A549 (cell line): ENCODE data around the gene ALG14. TPM values are rescaled to one million over a fixed set of nuclear protein-coding genes. Genes with fewer than 3 reads are reported as not detected.

Source experiments
- ATAC-seq, 2 experiments: fragments of 200-7000 bp in 1 of 2; fragments of >200 bp in 1 of 2; cut with Nextera tagmentation in 1 of 2; cut with Tn5 transposase in 1 of 2; 3 replicates each; pipeline versions ENCODE4 v1.8.0 to v1.9.1; 2018 to 2020; ENCODE audit warnings: mild to moderate bottlenecking in 1 of 2, moderate library complexity in 1 of 2
- CTCF ChIA-PET: fragments of 300-600 bp; sonication (Branson Sonifier 250); formaldehyde crosslinking; extraction: SDS; loops from one replicate; lab custom pipeline; 2021; ENCODE audit warnings: antibody characterized with exemption, inconsistent platforms; lab: Yijun Ruan, JAX
- POLR2A ChIA-PET: fragments of 350-600 bp; formaldehyde crosslinking; extraction: SDS; loops from one replicate; lab custom pipeline; 2021; ENCODE audit warnings: antibody characterized with exemption, inconsistent platforms; lab: Yijun Ruan, JAX
- DNase-seq, 2 experiments: peaks; one replicate each; pipeline versions ENCODE4 v3.0.0 to v3.0.0-alpha.2; 2011 to 2016; ENCODE audit warnings: low read depth in 1 of 2, low spot score in 1 of 2
- FAIRE-seq: peaks from 2 replicates; lab custom pipeline; 2011; peaks lifted over from hg19 to GRCh38; lab: Jason Lieb, UNC
- H3K27ac ChIP-seq, 2 experiments: fragments of >200 bp; sonication (Bioruptor Twin); formaldehyde crosslinking; 3 replicates each; pipeline ENCODE4 v1.5.1; 2016 to 2017
- H3K4me1 ChIP-seq: fragments of >200 bp; sonication (Bioruptor Twin); formaldehyde crosslinking; 3 replicates; pipeline ENCODE4 v1.6.1; 2016
- H3K4me2 ChIP-seq: fragments of >200 bp; sonication (Bioruptor Twin); formaldehyde crosslinking; 3 replicates; pipeline ENCODE4 v1.6.1; 2016
- H3K4me3 ChIP-seq: fragments of >200 bp; sonication (Bioruptor Twin); formaldehyde crosslinking; 3 replicates; pipeline ENCODE4 v1.5.1; 2016
- H3K9me3 ChIP-seq: fragments of >200 bp; sonication (Bioruptor Twin); formaldehyde crosslinking; 3 replicates; pipeline ENCODE4 v1.6.1; 2016
- ATOH8 ChIP-seq: fragments of 250-450 bp; sonication (Bioruptor Pico); IDR thresholded peaks from 2 replicates; pipeline ENCODE4 v1.5.0; 2020; ENCODE audit warnings: low read depth, mild to moderate bottlenecking, moderate library complexity
- BHLHE40 ChIP-seq: IDR thresholded peaks from 2 replicates; pipeline ENCODE4 v1.6.1; 2012; ENCODE audit warnings: low read depth, low read length, inconsistent platforms
- CEBPB ChIP-seq, 2 experiments: fragments of >200 bp in 1 of 2; sonication (Bioruptor Twin) in 1 of 2; formaldehyde crosslinking in 1 of 2; IDR thresholded peaks; 2 replicates each; pipeline ENCODE4 v1.6.1; 2012 to 2016
- CHD2 ChIP-seq: fragments of 150-350 bp; IDR thresholded peaks from 2 replicates; pipeline ENCODE4 v1.6.1; 2014; ENCODE audit warnings: low read length; ENCODE audit not compliant: partially characterized antibody
- EHF ChIP-seq: fragments of 250-450 bp; sonication (Bioruptor Pico); IDR thresholded peaks from 2 replicates; pipeline ENCODE4 v1.5.0; 2020; ENCODE audit warnings: mild to moderate bottlenecking
- EP300 ChIP-seq, 2 experiments: fragments of >200 bp; sonication (Bioruptor Twin); formaldehyde crosslinking; IDR thresholded peaks; 2 replicates in 1 of 2; 3 replicates in 1 of 2; pipeline ENCODE4 v1.6.1; 2016 to 2017
- ESRRA ChIP-seq: fragments of 150-350 bp; IDR thresholded peaks from 2 replicates; pipeline ENCODE4 v1.6.1; 2014; ENCODE audit warnings: mild to moderate bottlenecking, low read length, borderline replicate concordance
- HES2 ChIP-seq: fragments of >200 bp; sonication (Bioruptor Twin); formaldehyde crosslinking; IDR thresholded peaks from 2 replicates; pipeline ENCODE4 v1.6.1; 2016
- HEYL ChIP-seq: fragments of 250-450 bp; sonication (Bioruptor Pico); IDR thresholded peaks from 2 replicates; pipeline ENCODE4 v1.8.0; 2021; ENCODE audit warnings: mild to moderate bottlenecking, moderate library complexity
- HMGXB4 ChIP-seq: fragments of 250-450 bp; sonication (Bioruptor Pico); IDR thresholded peaks from 2 replicates; pipeline ENCODE4 v1.5.0; 2021; ENCODE audit warnings: mild to moderate bottlenecking, moderate library complexity, borderline replicate concordance
- JUNB ChIP-seq: fragments of >200 bp; sonication (Bioruptor Twin); formaldehyde crosslinking; IDR thresholded peaks from 2 replicates; pipeline ENCODE4 v1.6.1; 2016
- KDM5A ChIP-seq: fragments of 200-600 bp; sonication (generic); IDR thresholded peaks from 2 replicates; pipeline ENCODE4 v1.6.1; 2016; ENCODE audit warnings: antibody characterized with exemption, mild to moderate bottlenecking
- MAX ChIP-seq: IDR thresholded peaks from 2 replicates; pipeline ENCODE4 v1.6.1; 2012
- NFE2L2 ChIP-seq: fragments of 150-350 bp; conservative IDR thresholded peaks from 2 replicates; pipeline ENCODE4 v1.6.1; 2014; ENCODE audit warnings: low read length
- RAD21 ChIP-seq, 2 experiments: fragments of >200 bp in 1 of 2; sonication (Bioruptor Twin) in 1 of 2; formaldehyde crosslinking in 1 of 2; IDR thresholded peaks in 1 of 2; conservative IDR thresholded peaks in 1 of 2; 2 replicates in 1 of 2; 3 replicates in 1 of 2; pipeline ENCODE4 v1.6.1; 2012 to 2018; ENCODE audit warnings: inconsistent platforms in 1 of 2
- REST ChIP-seq: fragments of 200-600 bp; sonication (generic); IDR thresholded peaks from 2 replicates; pipeline ENCODE4 v1.6.1; 2016; ENCODE audit warnings: antibody characterized with exemption, mild to moderate bottlenecking, moderate library complexity
- RFX5 ChIP-seq: fragments of 450-650 bp; IDR thresholded peaks from 2 replicates; pipeline ENCODE4 v1.7.1; 2014; ENCODE audit warnings: antibody characterized with exemption, mild to moderate bottlenecking, moderate library complexity
- SMC3 ChIP-seq: fragments of >200 bp; sonication (Bioruptor Twin); formaldehyde crosslinking; IDR thresholded peaks from 3 replicates; pipeline ENCODE4 v1.6.1; 2018; ENCODE audit warnings: inconsistent platforms
- SREBF2 ChIP-seq: fragments of 450-650 bp; IDR thresholded peaks from 2 replicates; pipeline ENCODE4 v1.6.1; 2014; ENCODE audit warnings: mild to moderate bottlenecking, moderate library complexity
- TFCP2L1 ChIP-seq: fragments of 250-450 bp; sonication (Bioruptor Pico); IDR thresholded peaks from 2 replicates; pipeline ENCODE4 v1.5.0; 2021; ENCODE audit warnings: mild to moderate bottlenecking
- TP53 ChIP-seq: fragments of 250-450 bp; sonication (Bioruptor Pico); IDR thresholded peaks from 2 replicates; pipeline ENCODE4 v1.5.0; 2021; ENCODE audit warnings: mild to moderate bottlenecking, moderate library complexity
- USF2 ChIP-seq: fragments of 450-650 bp; IDR thresholded peaks from 2 replicates; pipeline ENCODE4 v1.6.1; 2014; ENCODE audit warnings: antibody characterized with exemption
- ZSCAN20 ChIP-seq: fragments of 250-450 bp; sonication (Bioruptor Pico); IDR thresholded peaks from 2 replicates; pipeline ENCODE4 v1.8.0; 2022; ENCODE audit warnings: mild to moderate bottlenecking, moderate library complexity
- WGBS: methylation state at CpG from one replicate; pipeline ENCODE4 v1.1.6; 2017; ENCODE audit errors: missing lambda C conversion rate; 5-methylcytosine and 5-hydroxymethylcytosine counted together
- polyA plus RNA-seq, 4 experiments: library from polyadenylated mRNA; depleted of rRNA in 3 of 4; stranded (reverse); fragments of >200 nt; fragmentation: RNase III in 1 of 4; extraction: RNeasy Plus Mini Kit Qiagen cat#74134 plus additional on column Dnase treatment in 1 of 4; gene quantifications; 2 replicates in 3 of 4; 3 replicates in 1 of 4; pipeline ENCODE4 v1.2.3, GENCODE V29; 2011 to 2017

The ALG14 gene
- polyA plus RNA-seq, 2 of the 4 experiments (the other 2 are of a cell fraction): 5.0 to 5.4 TPM

GRCh38 chr1:95119273-95119672 is 46.5 kb upstream of the ALG14 start:
- POLR2A ChIA-PET: interaction anchor here (3.2 kb wide), 1 partner anchor 114 kb away, joined by 26 read pairs; the partner anchor contains the start of gene RWDD3
- peaks cover 42% of the 10 kb centered on the region for H3K4me1 ChIP-seq
- FAIRE-seq (no peak), ATAC-seq (no peak), DNase-seq (no peak)
- TF ChIP-seq TFCP2L1 (CRISPR knock-in tag) (no peak), NFE2L2 (no peak), HMGXB4 (no peak), SMC3 (no peak)
- H3K4me2 ChIP-seq: peak overlapping the region; percentile 87
- H3K9me3 ChIP-seq: no peaks in the 10 kb centered on the region
- peak overlapping the region; percentile 99; the same call in 1 of the 3 replicates for H3K4me3 ChIP-seq
- H3K27ac ChIP-seq: 0 out of 6 replicates have a peak overlapping the region, but pooled peaks of 1 of the 2 experiments have one; percentile 16
- CTCF ChIA-PET: interaction anchor here (0.9 to 2.8 kb wide), 5 partner anchors 15 to 115 kb away, joined by 3 to 20 read pairs (median 7); partner anchors contain the start of gene RWDD3

GRCh38 chr1:95118710-95119109 is 46.0 kb upstream of the ALG14 start:
- WGBS: 81% methylated on average over 6 of the region's 6 CpGs
- Histone ChIP-seq H3K4me1 (peaks cover 42% of the 10 kb centered on the region), H3K4me3 (peak overlapping the region; percentile 99; the same call in 2 of the 3 replicates), H3K4me2 (peak overlapping the region; percentile 87), H3K9me3 (no peaks in the 10 kb centered on the region), H3K27ac (peak overlapping the region in 1 of 2 experiments; percentile 100; a peak in 1 of 6 replicates)
- ATAC-seq (no peak), DNase-seq (no peak), FAIRE-seq (no peak)
- TF ChIP-seq ATOH8: no peak
- TF ChIP-seq CHD2: no peak
- POLR2A ChIA-PET: interaction anchor here (3.2 kb wide), 1 partner anchor 115 kb away, joined by 26 read pairs; the partner anchor contains the start of gene RWDD3
- CTCF ChIA-PET: interaction anchor here (0.9 to 2.8 kb wide), 7 partner anchors 8 to 115 kb away, joined by 3 to 20 read pairs (median 7); partner anchors contain the start of gene RWDD3

- POLR2A ChIA-PET: interaction anchor here (0.7 to 3.2 kb wide), 3 partner anchors 21 to 115 kb away, joined by 3 to 26 read pairs (median 9); partner anchors contain the start of genes ALG14 and RWDD3
- TF ChIP-seq ZSCAN20 (CRISPR knock-in tag) (no peak), HMGXB4 (no peak), SREBF2 (no peak), EP300 (IDR thresholded peaks at IDR 0.05) (no peak), REST (no peak), HEYL (no peak), ESRRA (no peak), TP53 (CRISPR knock-in tag) (no peak), KDM5A (no peak), USF2 (no peak), SMC3 (no peak), EHF (CRISPR knock-in tag) (no peak), CEBPB (IDR thresholded peaks at IDR 0.05) (no peak), RAD21 (conservative IDR thresholded peaks at IDR 0.05 in 1 of 2, IDR thresholded peaks at IDR 0.05 in 1 of 2) (no peak), JUNB (no peak), RFX5 (no peak), MAX (no peak), HES2 (no peak), BHLHE40 (no peak)
These were observed 45.3 kb upstream of the ALG14 start for GRCh38 chr1:95118067-95118499.

More at GRCh38 chr1:95118067-95118499, 45.3 kb upstream of the ALG14 start:
- Histone ChIP-seq H3K4me3 (peak overlapping the region; percentile 99), H3K9me3 (no peaks in the 10 kb centered on the region), H3K4me2 (peak overlapping the region; percentile 87), H3K27ac (peak overlapping the region; percentile 97 to 100), H3K4me1 (peaks cover 42% of the 10 kb centered on the region)
- FAIRE-seq (no peak), ATAC-seq (no peak), DNase-seq (peak in 1 of 2 experiments; percentile 11)
- CTCF ChIA-PET: interaction anchor here (0.9 to 2.8 kb wide), 11 partner anchors 9 to 116 kb away, joined by 3 to 20 read pairs (median 5); partner anchors contain the start of genes ALG14 and RWDD3
- WGBS: 6% methylated on average over 10 of the region's 10 CpGs
